Tibial nerve (tissue), 4 donors: Measurements from ENCODE around the gene EXOC6B. TPM values are rescaled to one million over a fixed set of nuclear protein-coding genes. Genes with fewer than 3 reads are reported as not detected.

Source experiments
- DNase-seq, 2 donors: peaks; one replicate each; pipeline ENCODE4 v3.0.0-alpha.2; 2019; ENCODE audit warnings: low spot score in 2 of 2
- H3K27ac ChIP-seq, 4 donors: fragments of 200-600 bp; sonication (generic) in 3 of 4; one replicate each; pipeline ENCODE4 v1.5.1; 2017 to 2019; ENCODE audit warnings: mild to moderate bottlenecking in 1 of 4
- H3K27me3 ChIP-seq, 2 donors: fragments of 200-600 bp; sonication (generic) in 1 of 2; one replicate each; pipeline versions ENCODE4 v1.5.1 to v1.6.0; 2017 to 2019
- H3K36me3 ChIP-seq, 3 donors: fragments of 200-600 bp; sonication (generic); one replicate each; pipeline ENCODE4 v1.5.1; 2018 to 2019
- H3K4me1 ChIP-seq, 4 donors: fragments of 200-600 bp; sonication (generic) in 3 of 4; one replicate each; pipeline ENCODE4 v1.5.1; 2017 to 2019
- H3K4me3 ChIP-seq, 4 donors: fragments of 200-600 bp; sonication (generic) in 3 of 4; one replicate each; pipeline ENCODE4 v1.5.1; 2017 to 2019; ENCODE audit warnings: mild to moderate bottlenecking in 1 of 4, moderate library complexity in 1 of 4
- H3K9me3 ChIP-seq, 4 donors: fragments of 200-600 bp; sonication (generic) in 3 of 4; one replicate each; pipeline ENCODE4 v1.5.1; 2017 to 2019
- CTCF ChIP-seq, 5 experiments: fragments of 200-600 bp in 3 of 5; fragments of 450-650 bp in 2 of 5; sonication (generic) in 3 of 5; IDR thresholded peaks; one replicate each; pipeline ENCODE4 v1.5.1; 2016 to 2019; ENCODE audit warnings: antibody characterized with exemption in 5 of 5, mild to moderate bottlenecking in 3 of 5, moderate library complexity in 2 of 5
- EP300 ChIP-seq, 2 donors: sonication (generic); formaldehyde crosslinking; IDR thresholded peaks; one replicate each; pipeline ENCODE4 v1.6.1; 2017; ENCODE audit warnings: antibody characterized with exemption in 2 of 2, mild to moderate bottlenecking in 1 of 2
- POLR2A ChIP-seq, 2 donors: fragments of 450-650 bp; IDR thresholded peaks; one replicate each; pipeline ENCODE4 v1.6.1; 2017; ENCODE audit warnings: antibody characterized with exemption in 2 of 2, mild to moderate bottlenecking in 2 of 2, moderate library complexity in 2 of 2
- WGBS, 2 donors: methylation state at CpG; one replicate each; pipeline ENCODE4 v1.1.5; 2018; 5-methylcytosine and 5-hydroxymethylcytosine counted together
- total RNA-seq, 4 donors: library from RNA; depleted of rRNA; stranded (reverse); fragments of >200 nt; gene quantifications; one replicate each; pipeline ENCODE4 v1.1.0, GENCODE V29; 2016

EXOC6B gene
- total RNA-seq, 4 donors from 2014 or later = 22.1 to 41.1 (median 30.3) TPM

DNA sequence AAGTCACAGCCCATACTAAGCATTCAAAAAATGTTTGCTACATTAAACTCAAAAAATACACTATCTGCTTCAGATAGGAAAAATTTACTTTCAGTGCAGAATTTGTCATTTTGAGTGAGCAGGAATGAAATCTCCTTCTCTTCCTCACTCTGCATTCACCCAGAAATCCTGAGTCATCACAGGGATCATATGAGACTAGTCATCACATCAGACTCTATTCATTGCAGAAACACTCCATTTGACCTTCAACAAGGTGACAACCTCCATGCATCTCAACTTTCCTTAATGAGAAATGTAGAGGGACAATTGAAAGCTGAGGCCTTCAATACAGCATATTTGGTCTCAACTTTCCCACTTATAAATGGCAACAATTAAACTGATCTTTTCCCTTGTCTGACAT is 547.8 kb downstream of the EXOC6B start:
- DNase-seq = no peak
- Histone ChIP-seq H3K27me3 (no peaks in the 10 kb centered on the region), H3K27ac (no peak overlapping the region), H3K9me3 (peaks cover 0 to 2% (median 0%) of the 10 kb centered on the region in 4 donors), H3K4me1 (no peaks in the 10 kb centered on the region), H3K36me3 (no peaks in the 10 kb centered on the region), H3K4me3 (no peak overlapping the region)
- no peak for TF ChIP-seq POLR2A (IDR thresholded peaks at IDR 0.05)
- TF ChIP-seq EP300 (IDR thresholded peaks at IDR 0.05) = no peak
- no peak for TF ChIP-seq CTCF (IDR thresholded peaks at IDR 0.05)

DNA sequence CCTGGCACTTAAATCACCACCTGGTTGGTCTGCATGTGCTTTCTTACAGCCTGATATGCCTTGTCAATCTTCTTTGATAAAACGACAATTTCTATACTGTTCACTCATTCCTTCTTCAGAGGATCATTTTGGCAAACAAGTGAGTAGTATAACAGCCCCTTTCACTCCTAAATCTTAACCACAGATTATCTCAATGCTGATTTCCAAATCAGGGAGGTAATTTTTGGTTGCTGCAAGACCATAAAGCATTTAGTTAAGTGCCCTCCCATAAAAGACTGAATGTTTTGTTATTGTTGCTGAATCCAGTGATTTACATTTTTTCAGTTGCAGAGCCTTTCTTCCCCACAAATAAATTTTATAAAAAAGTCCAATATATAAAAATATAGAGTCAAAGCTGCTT is 549.0 kb downstream of the EXOC6B start:
- 45 to 78% methylated on average over 1 of the region's 1 CpG for WGBS, 2 donors
- H3K36me3 ChIP-seq = no peaks in the 10 kb centered on the region
- no peak overlapping the region for H3K27ac ChIP-seq
- no peak for DNase-seq
- H3K4me1 ChIP-seq = peaks cover 0 to 9% (median under 1%) of the 10 kb centered on the region in 4 donors
- H3K9me3 ChIP-seq = no peaks in the 10 kb centered on the region
- no peaks in the 10 kb centered on the region for H3K27me3 ChIP-seq
- no peak overlapping the region for H3K4me3 ChIP-seq
- no peak for TF ChIP-seq POLR2A (IDR thresholded peaks at IDR 0.05)
- TF ChIP-seq CTCF (IDR thresholded peaks at IDR 0.05) = no peak

- Histone ChIP-seq H3K4me3 (no peak overlapping the region), H3K36me3 (no peaks in the 10 kb centered on the region), H3K27ac (no peak overlapping the region), H3K9me3 (no peaks in the 10 kb centered on the region), H3K4me1 (peaks cover 0 to 15% (median 1%) of the 10 kb centered on the region in 4 donors), H3K27me3 (no peaks in the 10 kb centered on the region)
- WGBS, 2 donors = 82 to 84% methylated on average over 1 of the region's 1 CpG
- TF ChIP-seq POLR2A (IDR thresholded peaks at IDR 0.05) (no peak), EP300 (IDR thresholded peaks at IDR 0.05) (no peak)
- DNase-seq = no peak
These were observed 549.5 kb downstream of the EXOC6B start for GRCh38 chr2:72276356-72276755.

DNA sequence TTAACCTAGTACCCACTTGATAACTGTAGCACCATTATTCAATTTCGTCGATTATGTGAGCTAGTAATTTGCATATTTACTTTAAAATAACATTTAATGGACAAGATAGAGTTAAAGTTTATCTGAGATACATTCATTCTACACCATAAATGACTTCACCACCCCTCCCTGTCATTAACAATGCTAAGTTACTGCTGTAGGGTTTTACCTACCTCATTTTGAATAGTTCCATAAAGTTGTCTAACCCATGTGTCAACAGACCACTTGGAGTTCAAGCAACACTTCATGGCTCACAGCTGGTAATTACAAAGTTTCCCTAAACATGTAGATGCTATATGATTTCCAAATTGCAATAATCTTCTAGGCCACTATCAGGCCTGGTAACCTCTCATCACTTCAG is 550.7 kb downstream of the EXOC6B start:
- no peaks in the 10 kb centered on the region for H3K27me3 ChIP-seq
- no peak for TF ChIP-seq POLR2A (IDR thresholded peaks at IDR 0.05)
- no peak for TF ChIP-seq CTCF (IDR thresholded peaks at IDR 0.05)
- no peak for TF ChIP-seq EP300 (IDR thresholded peaks at IDR 0.05)
- 81 to 89% methylated on average over 2 of the region's 2 CpGs for WGBS, 2 donors
- DNase-seq = no peak
- no peaks in the 10 kb centered on the region for H3K9me3 ChIP-seq
- H3K4me3 ChIP-seq = no peak overlapping the region
- H3K27ac ChIP-seq = no peak overlapping the region
- peaks cover 0 to 20% (median 1%) of the 10 kb centered on the region in 4 donors for H3K4me1 ChIP-seq
- no peaks in the 10 kb centered on the region for H3K36me3 ChIP-seq

DNA sequence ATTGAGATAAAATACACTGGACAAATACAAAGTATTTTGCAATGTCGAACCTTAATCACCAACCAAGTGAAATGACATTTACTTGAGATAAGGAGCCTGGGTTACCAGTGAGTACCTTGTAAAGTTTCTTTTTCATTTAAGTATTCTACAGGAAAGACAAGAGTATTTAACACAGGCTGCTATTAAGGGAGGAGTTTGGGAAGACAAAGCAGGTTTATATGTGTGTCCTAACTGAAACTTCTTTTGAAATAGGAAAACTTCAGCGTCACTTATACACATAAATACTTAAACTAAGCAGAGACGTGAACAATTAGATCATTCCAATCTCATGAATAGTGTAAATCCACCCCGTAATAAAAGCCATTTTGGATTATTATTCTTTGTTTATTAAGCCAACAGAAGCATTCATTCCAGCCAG is 551.4 kb downstream of the EXOC6B start:
- no peak for TF ChIP-seq EP300 (IDR thresholded peaks at IDR 0.05)
- TF ChIP-seq POLR2A (IDR thresholded peaks at IDR 0.05) = no peak
- no peak for TF ChIP-seq CTCF (IDR thresholded peaks at IDR 0.05)
- H3K4me1 ChIP-seq = peaks cover 0 to 20% (median 1%) of the 10 kb centered on the region in 4 donors
- 57 to 60% methylated on average over 4 of the region's 4 CpGs for WGBS, 2 donors

DNA sequence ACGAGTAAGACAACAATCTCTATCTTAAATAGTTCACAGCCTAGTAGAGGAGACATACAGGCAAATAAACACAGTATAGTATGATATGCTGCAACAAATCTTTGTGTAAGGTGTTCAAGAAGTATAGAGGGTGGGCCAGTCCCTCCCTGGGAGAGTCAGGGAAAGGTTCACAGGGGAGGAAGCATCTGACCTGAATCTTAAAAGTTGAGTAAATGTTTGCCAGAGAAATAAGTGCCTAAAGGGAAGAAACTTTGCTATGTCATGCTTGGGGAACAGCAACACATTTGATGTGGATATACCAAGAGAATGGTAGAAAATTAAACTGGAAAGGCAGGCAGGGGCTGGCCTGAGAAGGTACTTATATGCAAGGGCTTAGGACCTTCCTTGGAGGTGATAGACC is 552.4 kb downstream of the EXOC6B start:
- WGBS, 2 donors = 67 to 72% methylated on average over 1 of the region's 1 CpG
- TF ChIP-seq EP300 (IDR thresholded peaks at IDR 0.05) = no peak
- TF ChIP-seq CTCF (IDR thresholded peaks at IDR 0.05) = no peak
- TF ChIP-seq POLR2A (IDR thresholded peaks at IDR 0.05) = no peak
- Histone ChIP-seq H3K27ac (no peak overlapping the region), H3K27me3 (no peaks in the 10 kb centered on the region), H3K4me3 (no peak overlapping the region), H3K9me3 (no peaks in the 10 kb centered on the region), H3K36me3 (no peaks in the 10 kb centered on the region), H3K4me1 (peaks cover 0 to 20% (median 1%) of the 10 kb centered on the region in 4 donors)
- no peak for DNase-seq

More for the DNA sequence above, 551.4 kb downstream of the EXOC6B start:
- no peak for DNase-seq
- Histone ChIP-seq H3K9me3 (no peaks in the 10 kb centered on the region), H3K27ac (no peak overlapping the region), H3K27me3 (no peaks in the 10 kb centered on the region), H3K36me3 (no peaks in the 10 kb centered on the region), H3K4me3 (no peak overlapping the region)
